Measurements from ENCODE around the gene FAM114A2.
"Not testable (repeated sequence)": the region's sequence is repeated elsewhere in the genome, so short reads cannot be mapped to it uniquely, and the experiment has no call there.

The FAM114A2 gene

DNA sequence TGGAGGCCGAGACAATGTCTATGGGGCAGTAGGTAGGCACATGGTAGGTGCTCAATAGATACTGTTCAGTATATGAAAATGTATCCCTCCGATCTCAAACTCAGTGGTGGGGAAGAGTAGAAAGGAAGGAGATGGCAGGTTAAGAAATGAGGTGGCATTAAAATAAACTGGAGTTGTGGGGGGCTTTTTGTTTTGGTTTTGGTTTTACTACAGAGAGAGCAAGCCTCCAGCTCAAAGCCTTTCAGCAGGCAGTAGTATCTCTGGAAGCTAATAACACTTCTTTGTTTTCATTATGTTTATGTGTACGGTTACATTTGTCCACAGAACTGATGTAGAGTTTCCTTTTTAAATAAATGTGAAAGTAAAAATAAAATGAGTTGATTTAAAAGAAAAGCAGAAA is 8.6 kb upstream of the FAM114A2 start:
- DNase-seq (ENCODE audit: low read depth): no peak

- DNase-seq (ENCODE audit: low read depth): no peak
Observed at GRCh38 chr5:154046486-154046885, 7.8 kb upstream of the FAM114A2 start.

GRCh38 chr5:154044581-154044980 is 5.9 kb upstream of the FAM114A2 start:
- DNase-seq (ENCODE audit: low read depth): no peak

GRCh38 chr5:154044099-154044498 is 5.4 kb upstream of the FAM114A2 start:
- no peak for DNase-seq (ENCODE audit: low read depth)

DNA sequence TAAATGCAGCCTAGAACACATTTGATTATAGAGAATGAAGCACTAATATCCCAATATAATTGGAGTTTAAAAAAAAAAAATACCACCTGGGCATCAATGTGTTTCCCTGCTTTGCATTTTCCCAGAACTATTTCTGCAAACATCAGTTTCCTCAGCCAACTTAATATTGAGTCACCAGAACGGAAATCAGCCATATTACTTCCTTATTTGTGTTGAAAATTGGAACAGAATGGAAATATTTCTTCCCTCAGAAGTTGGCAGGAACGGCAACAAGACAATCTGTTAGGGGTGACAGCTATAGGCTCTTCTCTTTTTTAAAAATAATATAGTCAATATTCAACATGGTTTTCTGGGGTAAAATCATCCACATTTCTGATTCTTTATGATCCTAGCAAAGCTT is 4.1 kb upstream of the FAM114A2 start:
- peak; percentile 14 for DNase-seq (ENCODE audit: low read depth)

GRCh38 chr5:154039458-154039829 is 734 bp upstream of the FAM114A2 start:
- DNase-seq (ENCODE audit: low read depth): no peak

- no peak for DNase-seq (ENCODE audit: low read depth)
Observed at GRCh38 chr5:154038261-154038706, 426 bp downstream of the FAM114A2 start.

GRCh38 chr5:154034944-154035343 is 3.8 kb downstream of the FAM114A2 start:
- no peak for DNase-seq (ENCODE audit: low read depth)

GRCh38 chr5:154031937-154032489 is 6.7 kb downstream of the FAM114A2 start:
- DNase-seq (ENCODE audit: low read depth): no peak

DNA sequence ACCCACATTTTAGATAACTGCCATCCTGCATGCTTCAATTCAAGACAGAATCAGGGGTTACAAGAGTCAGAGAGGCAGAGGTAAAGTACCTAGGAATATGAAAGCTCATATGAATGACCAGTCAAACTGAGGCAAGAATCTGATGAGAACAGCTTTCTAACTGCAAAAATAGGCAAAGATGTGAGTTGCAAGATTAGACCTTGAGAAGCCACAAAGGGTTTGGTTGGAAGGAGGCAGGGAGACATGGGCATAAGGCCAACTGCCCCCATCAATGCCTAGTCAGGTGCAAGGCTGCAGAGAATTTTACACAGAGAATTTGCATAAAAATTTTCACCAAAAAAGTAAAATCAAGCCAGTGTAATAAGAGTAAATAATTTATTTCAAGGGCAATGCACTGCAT is 12.8 kb downstream of the FAM114A2 start:
- no peak for DNase-seq (ENCODE audit: low read depth)

- DNase-seq (ENCODE audit: low read depth): not testable (repeated sequence)
Observed at GRCh38 chr5:154018919-154019318, 19.8 kb downstream of the FAM114A2 start.

GRCh38 chr5:154015071-154015693 is 23.5 kb downstream of the FAM114A2 start:
- no peak for DNase-seq (ENCODE audit: low read depth)

- DNase-seq (ENCODE audit: low read depth): no peak
Observed at GRCh38 chr5:154010660-154011059, 28.1 kb downstream of the FAM114A2 start.

- DNase-seq (ENCODE audit: low read depth): no peak
Observed at GRCh38 chr5:154005648-154006047, 33.1 kb downstream of the FAM114A2 start.

GRCh38 chr5:154002511-154003020 is 36.1 kb downstream of the FAM114A2 start:
- DNase-seq (ENCODE audit: low read depth): no peak

GRCh38 chr5:154002093-154002492 is 36.6 kb downstream of the FAM114A2 start:
- peak; percentile 31 for DNase-seq (ENCODE audit: low read depth)

- no peak for DNase-seq (ENCODE audit: low read depth)
Observed at GRCh38 chr5:154000703-154001102, 38.0 kb downstream of the FAM114A2 start.

- no peak for DNase-seq (ENCODE audit: low read depth)
Observed at GRCh38 chr5:153999995-154000394, 38.7 kb downstream of the FAM114A2 start.

DNA sequence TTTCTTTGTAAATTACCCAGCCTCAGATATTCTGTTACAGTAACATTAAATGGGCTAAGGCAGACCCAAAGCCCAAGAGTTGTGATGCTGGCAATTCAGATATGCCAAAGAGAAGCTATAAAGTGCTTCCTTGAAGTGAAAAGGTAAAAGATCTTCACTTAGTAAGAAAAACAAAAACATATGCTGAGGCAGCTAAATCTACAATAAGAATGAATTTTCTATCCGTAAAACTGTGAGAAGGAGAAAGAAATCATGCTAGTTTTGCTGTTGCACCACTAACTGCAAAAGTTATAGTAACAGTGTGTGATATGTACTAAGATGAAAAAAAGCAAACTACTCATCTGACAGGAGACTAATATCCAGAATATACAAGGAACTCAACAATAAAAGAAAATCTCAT is 39.9 kb downstream of the FAM114A2 start:
- DNase-seq (ENCODE audit: low read depth): no peak

- no peak for DNase-seq (ENCODE audit: low read depth)
Observed at GRCh38 chr5:153998010-153998409, 40.7 kb downstream of the FAM114A2 start.

- no peak for DNase-seq (ENCODE audit: low read depth)
Observed at GRCh38 chr5:153991168-153991567, 47.5 kb downstream of the FAM114A2 start.

DNA sequence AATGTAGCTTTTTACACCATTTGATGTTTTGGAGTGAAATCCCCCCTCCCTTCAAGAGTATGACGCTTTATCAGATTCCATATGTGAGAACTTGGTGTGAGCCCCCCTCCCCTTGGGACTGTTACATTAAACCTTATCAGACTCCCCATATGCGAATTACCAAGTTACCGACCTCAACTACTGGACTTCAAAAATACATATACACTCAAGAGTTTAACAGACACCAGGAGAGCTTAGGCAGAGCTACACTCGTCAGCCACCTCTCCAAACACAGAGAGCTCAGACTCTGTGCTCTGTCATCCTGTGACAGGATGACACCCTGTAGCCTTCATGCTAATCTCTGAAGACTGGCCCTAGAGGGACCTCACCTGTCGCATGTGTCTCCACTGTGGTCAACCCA is 50.2 kb downstream of the FAM114A2 start:
- no peak for DNase-seq (ENCODE audit: low read depth)

DNA sequence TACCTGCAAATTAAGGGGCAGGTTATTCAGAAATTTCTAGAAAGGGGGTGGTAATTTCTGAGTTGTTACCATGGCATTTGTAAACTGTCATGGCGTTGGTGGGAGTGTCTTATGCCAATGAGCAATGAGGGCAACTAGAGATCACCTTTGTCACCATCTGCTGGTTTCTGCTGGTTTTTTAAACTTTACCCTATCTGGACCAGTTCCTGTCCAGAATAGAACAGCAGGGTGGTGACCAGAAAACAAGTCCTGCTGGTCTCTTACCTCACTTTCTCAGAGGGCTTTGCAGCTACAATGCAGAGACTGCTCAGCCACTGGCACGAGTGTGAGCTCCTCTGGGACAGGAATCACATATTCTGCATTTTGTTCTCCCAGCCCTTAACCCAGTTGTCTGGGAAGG is 51.4 kb downstream of the FAM114A2 start:
- no peak for DNase-seq (ENCODE audit: low read depth)

DNA sequence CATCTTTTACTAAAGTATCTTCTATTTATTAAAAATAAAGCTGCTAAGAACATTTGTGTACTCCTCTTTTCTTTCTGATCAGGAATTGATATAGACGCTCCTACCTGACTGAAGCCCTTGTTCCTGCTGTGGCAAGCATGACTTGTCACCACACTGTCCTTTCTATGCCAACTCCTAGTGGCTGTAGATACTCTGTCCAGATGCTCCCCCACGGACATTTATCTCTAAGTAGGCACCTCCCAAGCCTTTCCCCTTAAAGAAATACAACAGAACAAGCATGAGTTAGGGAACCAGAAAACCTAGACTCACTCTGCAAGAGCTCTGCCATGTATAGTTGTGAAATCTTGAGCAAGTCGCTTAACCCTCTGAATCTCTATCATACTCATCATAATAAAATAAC is 53.2 kb downstream of the FAM114A2 start:
- DNase-seq (ENCODE audit: low read depth): no peak

Data from fibroblast of gingiva (primary cell).